GM21786 (cell line): ENCODE results near the gene STX8.
"Not testable (repeated sequence)": the region's sequence is repeated elsewhere in the genome, so short reads cannot be mapped to it uniquely, and the experiment has no call there.

Source experiments
- ATAC-seq: cut with Tn5 transposase; IDR thresholded peaks from one replicate; pipeline ENCODE4 v1.9.1; 2021; ENCODE audit not compliant: unreplicated experiment

Gene STX8

GRCh38 chr17:9557161-9557755 is 18.4 kb downstream of the STX8 start:
- no peak for ATAC-seq

GRCh38 chr17:9554715-9555114 is 20.9 kb downstream of the STX8 start:
- ATAC-seq, result not testable (repeated sequence)

DNA sequence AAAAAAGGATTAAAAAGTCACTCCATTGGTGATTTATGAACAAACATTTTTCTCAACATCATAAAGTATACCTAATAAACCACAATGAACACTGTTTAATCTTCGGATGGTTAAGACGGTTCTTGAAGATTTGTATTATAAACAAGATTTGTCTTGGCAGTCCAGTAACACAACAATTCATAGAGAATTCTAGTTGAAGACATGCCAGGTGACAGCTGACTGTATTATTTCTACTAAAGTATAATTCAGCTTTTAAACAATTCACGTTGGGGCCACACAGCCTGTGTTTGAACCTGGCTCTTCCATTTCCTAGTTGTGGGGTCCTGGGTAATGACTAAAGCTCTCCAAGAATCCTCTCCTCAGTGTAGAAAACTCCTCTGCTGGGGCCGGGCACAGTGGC is 22.0 kb downstream of the STX8 start:
- ATAC-seq, result no peak

DNA sequence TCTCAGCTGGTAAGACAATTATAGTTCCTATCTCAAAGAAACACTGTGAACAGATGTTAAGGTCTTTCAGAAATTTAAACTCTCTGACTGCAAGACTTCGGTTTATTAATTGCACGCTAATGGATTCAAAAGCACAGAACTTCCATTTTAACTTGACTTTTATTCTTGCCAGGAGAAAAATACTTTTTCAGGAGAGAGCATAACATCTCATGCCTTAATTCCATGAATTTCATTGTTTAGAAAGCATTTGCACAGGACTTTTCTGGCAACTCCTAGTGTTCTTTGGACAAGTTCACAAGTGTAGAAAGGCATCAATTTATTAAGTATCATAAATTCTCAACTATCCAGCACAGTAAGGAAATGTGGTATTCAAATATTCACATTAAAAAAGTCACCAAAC is 22.4 kb downstream of the STX8 start:
- ATAC-seq, result no peak

GRCh38 chr17:9549215-9549614 is 26.4 kb downstream of the STX8 start:
- no peak for ATAC-seq

GRCh38 chr17:9544221-9544620 is 31.4 kb downstream of the STX8 start:
- no peak for ATAC-seq

DNA sequence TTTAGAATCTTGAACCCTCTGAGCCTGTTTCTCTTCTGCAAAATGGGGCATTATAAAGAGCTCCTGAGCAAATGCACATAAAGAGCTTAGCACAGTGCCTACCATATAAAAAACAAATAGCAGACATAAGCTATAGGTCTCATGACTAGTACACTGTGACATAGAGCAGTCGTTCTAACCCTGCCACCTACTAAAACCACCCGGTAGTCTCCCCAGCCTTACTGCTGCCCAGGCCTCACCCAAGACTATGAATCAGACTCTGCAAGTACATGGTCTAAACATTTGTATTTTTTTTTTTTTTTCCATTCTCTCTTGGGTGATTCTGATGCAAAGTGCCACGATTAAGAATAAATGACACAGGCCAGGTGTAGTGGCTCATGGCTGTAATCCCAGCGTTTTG is 33.9 kb downstream of the STX8 start:
- ATAC-seq, result no peak

- ATAC-seq, result no peak
Measured at GRCh38 chr17:9538626-9539025, 37.0 kb downstream of the STX8 start.

- ATAC-seq, result no peak
Measured at GRCh38 chr17:9537177-9537776, 38.3 kb downstream of the STX8 start.

DNA sequence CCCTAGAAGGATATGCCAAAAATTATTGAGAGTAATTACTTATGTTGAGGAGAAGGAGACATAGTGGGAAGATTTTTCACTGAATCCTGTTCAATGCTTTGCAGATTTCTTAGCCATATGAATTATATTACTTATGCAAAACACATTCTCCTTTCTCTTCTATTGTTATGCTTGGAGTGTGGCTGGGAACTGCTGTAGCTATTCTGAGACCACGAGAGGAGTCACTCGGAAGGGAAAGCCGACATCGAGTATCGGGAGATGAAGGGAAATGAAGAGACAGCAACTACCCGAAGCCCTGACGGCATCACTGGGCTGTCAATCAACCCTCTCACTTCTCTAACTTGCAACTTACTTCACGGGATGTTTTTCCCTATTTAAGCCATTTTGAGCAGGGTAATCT is 39.6 kb downstream of the STX8 start:
- no peak for ATAC-seq

DNA sequence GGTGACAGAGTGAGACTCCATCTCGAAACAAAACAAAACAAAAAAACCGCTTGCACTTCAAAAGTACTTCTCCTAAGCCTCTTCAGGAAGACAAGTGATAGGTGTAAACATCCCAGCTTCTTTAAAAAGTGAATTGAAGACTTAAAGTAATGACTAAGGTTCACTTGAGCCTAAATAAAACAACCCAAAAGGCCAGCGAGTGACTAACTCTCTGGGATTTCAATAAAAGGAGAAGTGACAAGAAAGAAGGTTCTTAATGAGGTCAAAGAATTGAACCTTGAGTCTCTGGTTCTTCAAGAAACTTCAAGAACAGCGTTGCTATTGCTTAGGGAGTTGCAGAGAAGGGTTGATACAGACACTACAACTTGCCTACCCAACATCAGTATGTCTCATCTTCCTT is 42.2 kb downstream of the STX8 start:
- no peak for ATAC-seq

DNA sequence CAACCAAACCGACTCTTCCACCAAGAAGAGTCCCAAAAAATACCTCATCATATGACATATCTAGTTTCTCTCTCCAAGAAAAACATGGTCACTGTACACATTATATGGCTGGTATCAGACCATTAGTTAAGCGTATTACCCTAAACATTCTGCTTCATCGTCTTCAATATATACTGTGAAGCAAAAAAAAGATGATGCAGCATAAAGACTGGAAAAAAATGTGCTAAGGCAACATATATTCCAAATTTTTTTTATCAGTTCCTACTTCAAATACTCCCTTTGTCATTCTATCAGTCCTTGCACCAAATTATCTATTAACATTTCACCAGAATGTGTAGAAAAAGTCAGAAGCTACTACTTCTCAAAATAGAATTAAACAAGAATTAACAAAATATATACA is 42.9 kb downstream of the STX8 start:
- ATAC-seq, result no peak

DNA sequence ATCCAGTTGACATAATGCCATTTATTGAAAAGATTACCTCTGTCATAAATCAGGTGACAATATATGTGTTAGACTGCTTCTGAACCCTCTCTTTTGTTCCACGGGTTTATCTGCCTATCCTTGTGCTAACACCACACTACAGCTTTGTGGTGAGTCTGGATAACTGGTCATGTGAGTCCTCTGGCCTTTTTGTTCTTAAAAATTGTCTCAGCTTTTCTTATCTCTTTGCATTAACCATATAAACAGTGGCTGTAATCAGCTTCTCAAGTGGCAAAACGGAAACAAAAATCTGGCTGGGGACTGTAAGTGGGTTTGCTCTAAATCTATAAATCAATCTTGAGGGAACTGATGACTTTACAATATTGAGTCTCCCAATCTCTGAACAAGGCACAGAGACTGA is 44.6 kb downstream of the STX8 start:
- ATAC-seq, result no peak

DNA sequence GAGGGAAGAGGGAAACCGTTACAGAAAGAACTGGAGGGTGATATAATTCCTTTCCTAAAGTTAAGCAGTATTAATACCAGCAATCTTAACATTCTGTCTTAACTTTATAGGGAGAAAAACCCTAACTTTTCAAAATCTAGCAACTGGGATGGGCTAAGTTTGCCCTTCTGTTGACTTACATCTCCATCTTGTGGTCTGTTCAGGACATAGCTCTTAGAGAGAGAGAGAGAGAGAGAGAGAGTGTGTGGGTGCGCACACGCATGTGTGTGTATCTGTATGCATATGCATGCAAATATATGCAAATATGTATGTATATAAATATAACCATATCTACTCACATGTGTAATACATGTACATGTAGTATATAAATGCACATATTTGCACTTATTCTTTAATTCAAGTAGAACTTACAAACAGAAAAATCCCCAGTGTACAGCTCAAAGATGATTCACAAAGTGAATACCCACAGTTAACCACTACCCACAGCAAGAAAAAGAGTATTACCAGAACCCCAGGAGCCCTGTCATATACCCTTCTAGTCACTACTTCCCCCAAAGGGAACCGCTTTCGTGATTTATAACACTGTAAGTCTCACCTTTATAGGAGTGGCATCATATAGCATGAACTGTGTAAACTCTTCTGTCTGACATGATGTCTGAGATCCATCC is 46.5 kb downstream of the STX8 start:
- no peak for ATAC-seq

GRCh38 chr17:9527788-9528187 is 47.8 kb downstream of the STX8 start:
- ATAC-seq, result no peak

DNA sequence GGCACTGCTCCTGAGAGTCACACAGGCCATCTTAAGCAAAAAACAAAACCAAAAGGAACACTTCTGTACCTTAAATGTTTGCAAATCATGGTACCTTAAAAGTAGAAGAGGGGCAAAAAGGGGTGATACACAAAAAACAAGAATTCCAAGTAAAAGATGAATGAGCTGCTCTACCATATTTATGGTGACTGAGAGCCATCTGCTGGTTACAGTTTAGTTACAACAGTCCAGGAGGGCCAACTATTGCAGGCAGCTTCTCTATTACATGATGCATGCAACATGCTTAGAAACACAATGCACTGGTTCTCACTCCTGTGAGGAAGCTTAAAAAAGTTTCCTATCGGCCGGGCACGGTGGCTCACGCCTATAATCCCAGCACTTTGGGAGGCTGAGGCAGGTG is 53.5 kb downstream of the STX8 start:
- ATAC-seq, result no peak

GRCh38 chr17:9521062-9521461 is 54.6 kb downstream of the STX8 start:
- ATAC-seq, result no peak

DNA sequence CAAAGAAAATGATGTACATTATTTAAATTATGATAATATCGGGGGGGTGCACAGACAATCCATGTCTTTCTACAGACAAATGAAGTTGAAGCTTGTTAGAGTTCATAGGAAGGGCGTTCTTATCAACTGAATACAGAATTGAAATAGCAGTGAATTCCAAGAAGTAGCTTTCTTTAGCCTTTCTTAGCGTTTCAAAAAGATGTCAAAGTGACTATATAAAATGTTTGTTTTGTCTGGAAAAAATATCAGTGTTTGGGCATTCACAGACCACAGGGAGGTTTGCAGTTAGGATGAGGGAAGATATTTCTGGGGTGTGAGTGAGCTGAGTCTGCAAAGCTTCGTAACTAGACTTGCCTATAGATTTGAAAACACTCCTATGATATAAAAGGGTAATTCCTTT is 55.0 kb downstream of the STX8 start:
- no peak for ATAC-seq

DNA sequence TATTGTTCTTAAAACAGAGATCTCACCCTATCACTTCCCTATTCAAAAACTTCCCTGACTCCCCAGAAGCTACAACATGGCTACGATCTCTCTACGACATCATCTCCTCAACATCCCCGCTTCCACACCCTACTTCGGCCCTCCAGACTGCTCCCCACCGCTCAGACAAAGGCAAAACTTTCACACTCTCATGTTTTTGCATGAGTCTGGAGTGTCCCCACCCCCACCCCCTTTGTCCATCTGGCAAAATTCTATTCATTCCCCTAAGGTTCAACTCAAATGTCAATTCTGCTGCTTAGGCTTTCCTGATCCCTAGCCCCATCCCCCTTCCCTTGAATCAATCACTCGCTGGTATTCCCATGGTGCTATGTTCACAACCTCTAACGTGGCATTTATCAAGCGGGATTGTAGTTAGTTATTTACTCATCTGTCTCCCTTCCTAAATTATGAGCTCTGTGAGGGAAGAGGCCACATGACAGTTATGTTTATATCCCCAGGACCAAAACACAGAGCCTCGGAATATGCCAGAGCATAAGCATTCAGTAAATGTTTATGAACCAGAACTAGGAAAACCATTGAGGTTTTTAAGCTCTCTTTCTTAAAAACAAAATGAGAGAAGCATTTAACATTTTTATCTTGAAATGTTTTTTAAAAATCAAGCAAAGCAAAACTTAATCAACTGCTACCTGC is 55.9 kb downstream of the STX8 start:
- no peak for ATAC-seq

GRCh38 chr17:9517396-9517795 is 58.2 kb downstream of the STX8 start:
- ATAC-seq, result no peak

DNA sequence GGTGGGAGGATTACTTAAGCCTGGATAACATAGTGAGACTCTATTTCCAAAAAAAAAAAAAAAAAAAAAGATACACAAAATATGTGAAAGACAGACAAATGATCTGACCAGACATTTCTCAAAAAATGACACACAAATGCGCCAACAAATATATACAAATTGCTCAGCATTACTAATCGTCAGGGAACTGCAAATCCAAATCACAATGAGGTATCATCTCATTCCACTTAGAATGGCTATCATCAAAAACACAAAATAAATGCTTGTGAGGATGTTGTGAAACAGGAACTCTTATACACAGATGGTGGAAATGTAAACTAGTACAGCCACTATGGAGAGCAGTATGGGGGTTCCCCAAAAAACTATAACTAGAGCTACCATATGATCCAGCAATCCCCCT is 62.4 kb downstream of the STX8 start:
- ATAC-seq, result no peak
